Measurements from ENCODE around the gene NFYA. TPM values are rescaled to one million over a fixed set of nuclear protein-coding genes. Genes with fewer than 3 reads are reported as not detected.

The NFYA gene
- total RNA-seq, 1 experiment from 2014 or later = 43.0 TPM

DNA sequence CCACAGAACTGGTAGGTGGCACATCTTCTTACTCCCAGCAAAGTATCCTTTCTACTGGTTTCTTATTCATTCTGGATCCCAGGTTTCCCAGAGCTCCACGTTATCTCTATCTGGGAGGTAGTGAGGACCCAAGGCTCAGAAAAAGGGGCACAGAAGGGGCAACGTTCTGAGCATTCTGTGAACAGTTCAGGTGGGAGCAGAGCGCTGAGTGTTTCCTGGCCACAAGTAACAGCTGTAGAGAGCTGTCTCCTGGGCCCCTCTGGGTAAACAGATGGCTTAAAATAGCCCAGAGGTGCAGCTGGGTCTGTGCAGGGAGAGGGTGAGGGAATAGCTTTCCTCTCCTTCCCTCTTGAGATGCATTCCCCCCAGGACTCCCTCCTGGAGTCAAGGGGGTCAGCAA lies 17.6 kb upstream of the NFYA start:
- Histone ChIP-seq H3K14ac (ENCODE audit: insufficient read depth, low read length) (no peak overlapping the region), H4K91ac (ENCODE audit: insufficient read length, low read depth, low read length) (no peak overlapping the region), H4K5ac (ENCODE audit: insufficient read length, low read depth, low read length) (no peak overlapping the region), H2BK5ac (ENCODE audit: insufficient read length, low read length) (no peak overlapping the region), H3K27me3 (ENCODE audit: insufficient read depth, low read length) (no peaks in the 10 kb centered on the region), H2AFZ (ENCODE audit: low read length) (no peak overlapping the region), H3K4me1 (ENCODE audit: insufficient read depth, low read length) (peaks cover 9% of the 10 kb centered on the region; the same call in 1 of the 2 replicates), H2BK20ac (ENCODE audit: low read depth, low read length, poor library complexity, severe bottlenecking) (no peak overlapping the region), H3K56ac (ENCODE audit: insufficient read length, low read depth, low read length) (no peak overlapping the region), H3K79me2 (ENCODE audit: insufficient read depth, low read length) (no peaks in the 10 kb centered on the region), H3K4me2 (ENCODE audit: insufficient read depth, insufficient read length, low read length) (no peak overlapping the region), H2BK15ac (ENCODE audit: low read depth, low read length) (no peak overlapping the region), H3K27ac (ENCODE audit: insufficient read length, low read depth, low read length) (no peak overlapping the region), H3K18ac (ENCODE audit: insufficient read length, low read depth, low read length) (no peak overlapping the region), H3K23ac (ENCODE audit: insufficient read length, low read depth, low read length) (no peak overlapping the region), H2AK5ac (ENCODE audit: insufficient read length, low read length) (no peak overlapping the region), H3K79me1 (ENCODE audit: insufficient read depth, low read depth, low read length, poor library complexity, severe bottlenecking) (no peaks in the 10 kb centered on the region), H3K9me3 (ENCODE audit: control insufficient read depth, low read depth, low read length) (no peaks in the 10 kb centered on the region), H2BK120ac (ENCODE audit: low read depth, low read length, poor library complexity, severe bottlenecking) (no peak overlapping the region), H3K23me2 (ENCODE audit: insufficient read length, low read depth, low read length, poor library complexity, severe bottlenecking) (no peaks in the 10 kb centered on the region), H2BK12ac (ENCODE audit: insufficient read length, low read depth, low read length) (no peak overlapping the region), H4K20me1 (ENCODE audit: control insufficient read depth, insufficient read depth, insufficient read length) (no peaks in the 10 kb centered on the region), H4K8ac (replicated peaks; ENCODE audit: insufficient read length, low read depth, low read length) (no peak overlapping the region), H3K4ac (ENCODE audit: low read depth, low read length) (no peak overlapping the region), H3T11ph (ENCODE audit: low read length) (no peak overlapping the region), H3K9ac (ENCODE audit: extremely low read depth, insufficient read length, low read length) (no peak overlapping the region)
- H3K4me1 Mint-ChIP-seq = peaks cover 22 to 23% of the 10 kb centered on the region in 2 experiments
- no peak for DNase-seq
- H3K36me3 Mint-ChIP-seq (ENCODE audit: insufficient read depth in 1 of 3, low read depth in 3 of 3) = peaks cover 0 to 2% (median 0%) of the 10 kb centered on the region in 3 experiments; a peak in 1 of 7 replicates
- H3K27ac Mint-ChIP-seq = no peak overlapping the region
- H3K4me3 Mint-ChIP-seq = no peak overlapping the region
- TF ChIP-seq, protein P1, sequence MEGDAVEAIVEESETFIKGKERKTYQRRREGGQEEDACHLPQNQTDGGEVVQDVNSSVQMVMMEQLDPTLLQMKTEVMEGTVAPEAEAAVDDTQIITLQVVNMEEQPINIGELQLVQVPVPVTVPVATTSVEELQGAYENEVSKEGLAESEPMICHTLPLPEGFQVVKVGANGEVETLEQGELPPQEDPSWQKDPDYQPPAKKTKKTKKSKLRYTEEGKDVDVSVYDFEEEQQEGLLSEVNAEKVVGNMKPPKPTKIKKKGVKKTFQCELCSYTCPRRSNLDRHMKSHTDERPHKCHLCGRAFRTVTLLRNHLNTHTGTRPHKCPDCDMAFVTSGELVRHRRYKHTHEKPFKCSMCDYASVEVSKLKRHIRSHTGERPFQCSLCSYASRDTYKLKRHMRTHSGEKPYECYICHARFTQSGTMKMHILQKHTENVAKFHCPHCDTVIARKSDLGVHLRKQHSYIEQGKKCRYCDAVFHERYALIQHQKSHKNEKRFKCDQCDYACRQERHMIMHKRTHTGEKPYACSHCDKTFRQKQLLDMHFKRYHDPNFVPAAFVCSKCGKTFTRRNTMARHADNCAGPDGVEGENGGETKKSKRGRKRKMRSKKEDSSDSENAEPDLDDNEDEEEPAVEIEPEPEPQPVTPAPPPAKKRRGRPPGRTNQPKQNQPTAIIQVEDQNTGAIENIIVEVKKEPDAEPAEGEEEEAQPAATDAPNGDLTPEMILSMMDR (conservative IDR thresholded peaks at IDR 0.05) = no peak
- no peaks in the 10 kb centered on the region for H3K9me3 Mint-ChIP-seq
- H3K27me3 Mint-ChIP-seq (ENCODE audit: low read depth) = no peaks in the 10 kb centered on the region
- no CpG with 5 or more reads among the region's 3 CpGs for WGBS (ENCODE audit: extremely low coverage, insufficient read length, low lambda C conversion rate)

Data from H9 (cell line).